HG03108 (cell line): ENCODE measurements around the gene PPP1R1B.

ENCODE experiments used
- ATAC-seq: cut with Tn5 transposase; IDR thresholded peaks from one replicate; pipeline ENCODE4 v1.9.1; 2021; ENCODE audit warnings: moderate library complexity; ENCODE audit not compliant: unreplicated experiment

PPP1R1B gene

DNA sequence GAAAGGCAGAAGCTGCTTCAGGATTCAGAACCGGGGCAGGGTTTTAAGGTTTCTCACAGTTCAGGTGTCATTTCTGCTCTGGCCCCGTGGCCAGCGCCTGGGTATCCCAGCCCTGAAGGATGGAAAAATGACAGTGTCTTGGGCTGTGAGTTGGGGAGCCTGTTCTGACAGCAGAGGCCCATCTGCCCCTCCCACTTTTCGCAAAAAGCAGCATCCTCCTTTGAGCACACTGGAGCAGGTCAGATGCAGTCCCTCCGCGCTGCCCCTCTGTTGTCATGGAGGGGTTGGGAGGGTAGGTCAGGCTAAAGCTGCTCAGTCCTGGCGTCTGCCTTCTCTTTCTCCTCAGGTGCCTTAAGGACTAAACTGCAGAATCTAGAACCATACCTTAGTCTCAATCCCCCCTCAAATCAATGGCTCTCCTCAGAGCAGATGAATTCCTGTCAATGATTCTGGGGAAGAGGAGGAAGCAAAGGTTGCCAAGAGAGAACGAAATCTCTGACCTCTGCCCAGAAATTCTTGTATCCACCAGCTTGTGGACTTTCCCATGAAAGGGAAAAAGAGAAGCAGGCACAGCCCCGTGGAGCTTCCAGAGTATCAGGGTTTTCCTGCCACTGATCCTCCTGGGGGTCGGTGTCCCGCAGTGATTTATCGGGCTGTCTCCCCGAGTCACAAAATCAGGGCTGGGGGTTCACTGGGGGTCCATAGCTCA lies 26.3 kb upstream of the PPP1R1B start:
- ATAC-seq, result no peak

DNA sequence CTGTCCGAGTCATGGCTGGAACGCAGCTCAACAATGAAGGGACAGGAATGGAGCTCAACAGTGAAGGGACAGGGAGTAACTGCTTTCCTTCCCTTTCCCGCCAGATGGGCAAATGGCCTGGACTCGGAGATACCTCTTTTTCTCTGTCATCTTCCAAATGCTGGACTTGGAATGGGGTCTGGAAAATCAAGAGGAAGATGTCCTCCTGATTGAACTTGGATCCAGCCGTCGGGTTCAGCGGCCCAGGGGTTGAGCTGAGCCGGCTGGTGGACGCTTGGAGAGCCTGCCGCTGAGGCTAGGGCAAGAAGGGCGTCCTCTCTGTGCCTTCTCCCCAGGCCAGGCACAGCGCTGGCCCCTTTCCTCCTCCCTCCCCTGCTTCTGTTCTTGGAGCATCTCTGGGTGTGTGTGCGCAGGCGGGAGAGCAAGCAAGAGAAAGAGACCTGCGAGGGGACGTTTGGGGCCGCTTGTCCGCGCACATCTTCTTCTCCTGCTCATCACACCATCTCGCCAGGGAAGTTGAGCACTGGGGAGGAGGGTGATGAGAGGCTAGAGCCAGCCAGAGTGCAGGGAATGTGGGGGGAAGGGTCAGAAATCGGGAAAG lies 25.7 kb upstream of the PPP1R1B start:
- no peak for ATAC-seq

DNA sequence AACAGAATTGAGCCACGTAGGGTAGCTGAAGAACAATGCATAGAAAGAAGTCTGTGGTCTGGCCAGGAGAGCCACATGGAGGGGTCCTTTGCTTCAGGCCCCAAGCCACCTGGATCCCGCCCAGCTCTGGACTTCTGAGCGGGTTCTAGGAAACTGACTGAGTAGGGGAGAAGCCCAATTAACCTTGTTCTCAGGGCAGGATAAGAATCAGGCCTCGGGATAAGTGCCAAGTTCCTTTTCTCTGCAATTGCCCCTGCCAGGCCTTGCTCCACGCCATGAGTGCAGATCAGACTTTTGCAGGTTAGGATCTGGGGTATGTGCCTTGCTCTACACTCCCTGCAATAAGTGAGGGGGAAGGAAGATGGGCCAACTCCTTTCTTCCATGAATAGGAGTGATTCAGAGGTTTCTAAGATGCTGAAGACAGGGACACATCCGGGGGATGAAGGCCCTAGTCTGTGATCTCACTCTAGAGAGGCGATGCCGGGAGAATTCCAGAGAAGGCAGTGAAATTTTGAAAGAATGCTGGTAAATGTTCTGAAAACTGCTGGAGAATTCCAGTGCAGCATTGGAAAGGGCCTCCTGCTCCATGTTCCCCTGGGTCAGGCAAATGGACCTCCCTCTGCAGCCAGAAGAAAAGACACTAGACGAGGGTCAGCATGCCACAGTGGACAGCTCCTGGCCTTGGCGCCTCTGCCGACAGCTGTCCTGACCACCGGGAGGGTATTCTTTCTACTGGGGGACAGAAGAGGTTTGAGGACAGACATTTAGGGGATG lies 24.8 kb upstream of the PPP1R1B start:
- ATAC-seq, result no peak

DNA sequence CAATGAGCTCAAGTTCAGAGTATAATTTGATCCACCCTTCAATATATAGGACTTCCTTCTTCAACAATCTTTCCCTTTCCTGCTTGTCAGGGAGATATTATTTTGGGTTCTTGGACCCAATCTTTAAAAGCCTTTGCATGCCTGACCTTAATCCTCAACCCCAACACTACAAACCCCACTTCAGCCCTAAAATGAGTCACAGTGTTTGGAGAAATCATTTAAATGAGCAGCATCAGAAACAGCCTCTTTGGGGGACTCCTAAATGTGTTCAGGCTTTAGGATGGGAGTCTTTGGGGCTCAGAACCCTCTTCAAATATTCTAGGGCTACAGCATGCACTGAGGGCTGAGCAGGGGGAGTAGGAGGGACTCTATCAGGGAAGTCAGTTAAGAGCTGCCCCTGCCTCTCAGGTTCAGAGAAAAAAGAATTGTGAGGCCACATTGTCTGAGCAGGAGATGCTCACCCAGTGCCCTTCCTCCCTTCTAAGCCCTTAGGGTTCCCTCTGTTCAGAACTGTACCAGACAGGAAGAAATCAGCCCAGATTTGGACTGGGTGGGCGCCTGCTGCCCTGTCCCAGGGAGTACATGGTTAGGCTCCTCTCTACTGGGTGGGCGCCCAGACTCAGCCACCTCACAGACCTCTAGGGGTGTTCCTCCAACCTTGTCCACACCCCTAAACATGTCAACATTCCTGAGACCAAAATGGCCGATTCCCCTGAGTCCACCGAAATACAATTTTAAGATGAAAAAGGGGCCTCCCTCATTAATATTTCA lies 24.0 kb upstream of the PPP1R1B start:
- no peak for ATAC-seq

DNA sequence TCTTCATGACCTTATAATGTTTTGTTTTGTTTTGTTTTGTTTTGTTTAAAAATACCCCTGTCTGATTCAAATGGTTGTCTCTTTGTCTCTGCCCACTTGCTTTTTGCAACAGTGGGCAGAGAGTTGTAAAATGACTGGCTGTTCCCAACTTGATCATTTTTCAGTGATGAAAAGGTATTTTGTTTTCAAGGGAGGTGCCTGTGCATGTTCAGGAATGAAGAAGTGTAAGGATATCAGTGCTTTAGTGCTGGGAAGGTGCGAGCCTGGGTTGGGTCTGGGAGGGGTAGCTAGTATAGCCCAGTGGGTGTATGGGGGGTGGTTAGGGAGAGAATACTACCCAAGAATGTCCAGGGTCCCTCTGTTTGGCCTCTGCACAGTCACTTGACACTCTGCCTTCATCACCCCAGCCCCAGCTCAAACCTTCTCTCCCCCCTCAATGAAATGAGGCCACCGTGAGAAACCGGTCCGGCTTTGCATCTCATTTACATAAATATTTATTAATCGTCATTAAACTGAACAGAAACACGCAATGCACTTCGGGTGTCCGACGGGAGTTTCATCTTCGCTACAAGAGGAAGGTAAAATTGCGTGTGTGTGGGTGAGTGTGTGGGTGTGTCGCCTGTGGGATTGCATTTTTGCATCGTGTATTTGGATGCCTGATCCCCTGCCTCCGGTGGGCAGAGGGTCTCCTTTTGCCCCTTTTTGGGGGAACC lies 23.3 kb upstream of the PPP1R1B start:
- no peak for ATAC-seq

DNA sequence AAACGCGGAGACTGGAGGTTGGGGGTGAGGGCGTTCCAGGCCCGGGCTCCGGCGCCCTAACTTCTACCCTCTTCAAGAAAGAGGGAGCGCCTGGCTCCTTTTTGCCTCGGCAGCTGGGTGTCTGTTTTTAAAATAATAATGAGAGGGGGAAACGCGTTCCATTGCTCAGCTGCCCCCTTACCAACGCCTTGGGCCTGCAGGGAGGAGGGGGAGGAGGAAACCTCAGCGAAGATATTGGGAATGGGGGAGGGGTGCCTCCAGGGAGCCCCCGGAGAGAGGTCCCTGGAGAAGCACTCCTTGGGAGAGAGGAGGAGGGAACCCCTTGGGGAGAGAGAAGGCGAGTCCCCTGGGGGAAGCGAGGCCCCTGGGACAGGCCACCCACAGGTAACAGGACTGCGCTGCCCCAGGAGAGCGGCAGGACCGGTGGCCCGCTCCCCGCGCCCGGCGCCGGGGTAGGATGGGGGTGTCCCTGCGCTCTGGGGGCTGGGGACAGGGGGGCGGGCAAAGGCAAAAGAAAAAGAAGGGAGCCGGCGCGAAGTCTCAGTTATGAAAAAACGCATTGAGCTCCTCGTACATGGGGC lies 21.8 kb upstream of the PPP1R1B start:
- ATAC-seq, result no peak

DNA sequence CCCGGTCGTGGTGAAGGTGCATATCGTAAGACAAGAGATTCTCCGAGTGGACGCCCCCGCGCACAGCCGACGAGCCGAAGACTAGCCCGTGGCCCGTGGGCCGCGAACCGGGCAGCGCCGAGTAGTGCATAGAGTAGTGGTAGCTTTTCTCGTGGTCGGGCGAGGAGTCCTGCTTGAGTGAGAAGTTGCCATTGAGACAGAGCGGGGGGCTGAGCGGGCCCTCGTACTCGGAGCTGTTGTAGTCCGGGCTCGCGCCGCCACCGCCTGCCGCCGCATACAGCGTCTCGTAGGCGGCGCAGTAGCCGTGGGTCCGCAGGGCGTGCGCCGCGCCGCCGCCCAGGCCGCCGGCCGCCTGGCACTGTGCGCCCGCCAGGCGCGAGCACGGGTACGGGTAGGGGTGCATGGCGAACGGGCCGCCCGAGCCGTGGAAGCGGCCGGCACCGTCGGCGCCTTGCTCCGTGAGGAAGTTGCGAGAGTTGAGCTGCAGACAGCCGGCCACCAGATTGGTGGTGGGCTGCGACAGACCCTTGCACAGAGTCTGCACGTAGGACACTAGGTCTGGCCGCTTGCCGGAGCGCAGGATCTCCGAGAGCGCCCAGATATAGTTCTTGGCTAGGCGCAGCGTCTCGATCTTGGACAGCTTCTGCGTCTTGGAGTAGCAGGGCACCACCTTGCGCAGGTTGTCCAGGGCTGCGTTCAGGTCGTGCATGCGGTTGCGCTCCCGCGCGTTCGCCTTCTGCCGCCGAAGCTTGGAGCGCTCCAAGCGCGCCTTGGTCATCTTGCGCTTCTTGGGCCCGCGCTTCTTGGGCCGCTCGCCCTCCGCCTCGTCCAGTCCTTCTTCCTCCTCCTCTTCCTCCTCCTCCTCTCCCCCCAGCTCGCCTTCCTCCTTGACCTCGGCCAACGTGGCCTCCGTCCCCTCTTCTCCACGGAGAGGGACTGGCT lies 21.0 kb upstream of the PPP1R1B start:
- ATAC-seq, result no peak

DNA sequence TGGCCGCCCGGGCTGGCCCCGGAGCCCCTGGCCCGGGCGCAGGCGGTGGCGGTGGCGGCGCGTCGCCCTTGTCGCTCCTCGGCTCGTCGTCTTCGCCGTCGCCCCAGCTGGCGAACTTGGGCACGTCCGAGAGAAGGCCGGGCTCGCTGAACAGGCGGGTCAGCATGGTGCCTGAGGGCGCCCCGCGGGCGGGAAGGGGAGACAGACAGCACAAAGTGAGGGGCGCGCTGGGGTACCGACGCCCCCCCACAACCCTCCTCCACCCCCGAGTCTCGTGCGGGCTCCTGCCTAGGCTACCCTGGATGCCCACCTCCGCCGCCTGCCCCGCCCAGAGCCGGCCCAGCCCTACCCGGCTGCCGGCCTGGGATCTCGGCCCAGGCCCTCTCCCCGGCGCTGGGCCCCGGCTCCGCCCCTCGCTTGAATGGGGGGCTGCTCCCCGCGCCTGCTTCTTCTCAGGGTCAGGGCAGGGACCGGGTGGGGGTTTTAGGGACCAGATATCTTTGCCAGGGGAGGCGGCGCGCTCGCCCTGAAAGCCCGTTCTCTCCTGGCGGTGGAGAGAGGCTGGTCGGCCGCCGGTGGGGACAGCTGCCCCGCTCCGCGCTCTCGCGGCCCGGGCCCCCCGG lies 20.2 kb upstream of the PPP1R1B start:
- ATAC-seq, result no peak

DNA sequence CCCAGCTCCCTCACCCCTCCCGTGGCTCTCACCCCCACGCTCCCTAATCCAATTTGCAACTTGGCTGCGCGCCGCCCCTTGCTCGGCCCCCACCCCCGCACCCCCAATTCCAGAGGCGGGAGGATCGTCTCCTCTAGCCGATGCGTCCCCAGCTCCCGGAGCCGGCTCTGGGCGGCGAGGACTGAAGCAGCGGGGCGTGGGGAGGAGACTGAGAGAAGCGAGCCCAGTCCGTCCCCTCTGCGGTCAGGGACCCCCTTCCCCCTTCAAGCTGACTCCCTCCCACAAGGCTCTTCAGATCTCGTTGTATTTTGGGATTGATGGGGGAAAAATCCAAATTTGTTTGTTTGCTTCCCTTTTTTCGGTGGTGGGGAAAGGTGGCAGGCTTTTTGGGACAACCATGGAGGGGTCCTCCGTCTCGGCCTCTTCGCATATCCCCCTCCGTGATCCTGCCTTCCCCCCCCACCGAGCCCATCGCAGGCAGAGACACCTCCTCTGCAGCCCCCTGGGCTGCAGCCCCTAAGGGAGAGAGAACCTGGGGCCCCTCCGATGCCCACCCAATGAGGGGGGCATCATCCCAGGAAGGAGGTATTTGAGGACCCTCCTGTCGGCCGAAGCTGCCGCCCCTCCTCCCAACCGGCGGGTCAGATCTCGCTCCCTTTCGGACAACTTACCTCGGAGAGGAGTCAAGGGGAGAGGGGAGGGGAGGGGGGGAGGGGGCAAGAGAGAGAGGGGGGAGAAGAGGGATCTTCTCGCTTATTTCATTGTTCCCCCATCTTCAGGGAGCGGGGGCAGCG lies 19.5 kb upstream of the PPP1R1B start:
- no peak for ATAC-seq

DNA sequence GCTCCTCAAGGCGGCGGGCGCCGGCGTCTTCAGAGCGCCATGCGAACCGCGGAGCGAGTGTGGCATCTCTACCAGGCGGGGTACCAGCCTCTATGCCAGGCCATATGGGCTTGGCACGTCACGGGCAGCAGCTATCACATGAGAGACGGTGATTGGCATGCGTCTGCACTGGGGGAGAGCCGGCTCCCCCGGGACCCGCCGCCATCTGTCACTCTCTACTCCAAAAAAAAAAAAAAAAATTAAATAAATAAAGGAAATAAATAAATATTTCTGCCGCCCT lies 19.0 kb upstream of the PPP1R1B start, which contains the start of gene NEUROD2:
Gene NEUROD2 (minus strand): TSS at position 70 of the 280 bp plus-strand sequence. CDS start 1,321 bp downstream, outside the sequence.
- no peak for ATAC-seq

DNA sequence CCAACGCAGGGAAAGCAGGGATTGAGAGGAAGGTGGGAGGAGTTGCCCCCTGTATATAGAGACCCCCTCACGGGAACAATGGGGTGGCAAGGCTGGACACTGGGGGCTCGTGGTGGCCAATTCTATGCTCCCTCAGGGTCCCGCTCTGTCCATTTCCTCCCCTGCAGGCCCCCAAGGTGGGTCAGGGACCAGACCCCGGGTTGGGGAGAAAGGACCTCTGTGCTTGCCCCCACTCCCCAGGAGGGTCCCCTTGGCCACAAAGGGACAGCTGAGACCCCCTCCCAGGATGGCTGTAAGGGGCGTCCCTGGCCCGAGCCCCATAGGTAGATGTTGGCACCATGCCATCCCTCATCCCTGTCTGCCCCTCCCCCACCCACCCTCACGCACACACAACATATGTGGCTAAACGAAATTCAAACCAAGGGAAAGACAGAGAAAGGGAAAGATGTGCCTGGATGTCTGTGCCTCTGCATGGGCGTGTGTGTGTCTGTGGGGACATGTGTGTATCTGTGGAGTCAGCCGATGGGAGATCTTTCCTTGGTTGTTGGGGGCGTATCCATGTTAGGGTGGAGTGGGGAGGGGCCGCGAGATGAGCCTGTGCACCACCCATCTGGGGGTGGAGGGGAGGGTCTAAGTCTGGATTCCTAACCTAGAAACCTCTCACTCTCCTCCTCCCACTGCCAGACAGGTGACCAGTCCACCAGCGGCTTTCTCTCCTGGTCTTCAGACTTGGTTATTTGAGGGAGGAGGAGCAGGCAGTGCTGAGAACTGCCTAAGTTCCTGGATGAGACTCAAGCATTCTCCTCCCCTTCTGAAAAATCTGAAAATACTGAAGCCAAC lies 18.4 kb upstream of the PPP1R1B start:
- no peak for ATAC-seq

DNA sequence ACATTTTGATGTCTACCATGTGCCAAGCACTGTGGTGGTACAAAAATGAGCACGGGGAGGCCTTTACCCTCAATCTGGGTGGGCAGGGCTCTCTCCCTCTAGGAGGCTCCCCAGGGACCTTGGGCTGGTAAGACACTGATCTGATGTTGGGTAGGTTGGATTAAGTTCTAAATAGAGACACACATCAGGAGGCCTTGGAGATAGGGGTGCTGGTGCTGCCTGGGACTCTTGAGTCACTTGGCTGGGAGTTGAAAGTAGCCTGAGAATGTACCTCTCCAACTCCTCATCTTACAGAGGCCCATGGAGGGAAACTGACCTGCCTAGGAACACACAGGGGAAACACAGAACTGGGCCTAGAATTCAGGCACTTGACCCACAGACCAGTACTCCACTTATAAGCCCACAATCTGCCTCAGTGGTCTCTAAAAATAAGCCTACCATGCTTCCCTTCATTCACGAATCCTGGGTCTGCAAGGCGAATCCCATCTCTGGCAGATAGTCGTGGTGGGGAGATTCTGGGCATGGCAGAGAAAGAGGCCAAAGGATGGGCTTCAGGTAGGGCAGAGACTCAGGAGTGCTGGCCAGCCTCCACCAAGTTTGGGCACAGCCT lies 17.2 kb upstream of the PPP1R1B start:
- no peak for ATAC-seq

DNA sequence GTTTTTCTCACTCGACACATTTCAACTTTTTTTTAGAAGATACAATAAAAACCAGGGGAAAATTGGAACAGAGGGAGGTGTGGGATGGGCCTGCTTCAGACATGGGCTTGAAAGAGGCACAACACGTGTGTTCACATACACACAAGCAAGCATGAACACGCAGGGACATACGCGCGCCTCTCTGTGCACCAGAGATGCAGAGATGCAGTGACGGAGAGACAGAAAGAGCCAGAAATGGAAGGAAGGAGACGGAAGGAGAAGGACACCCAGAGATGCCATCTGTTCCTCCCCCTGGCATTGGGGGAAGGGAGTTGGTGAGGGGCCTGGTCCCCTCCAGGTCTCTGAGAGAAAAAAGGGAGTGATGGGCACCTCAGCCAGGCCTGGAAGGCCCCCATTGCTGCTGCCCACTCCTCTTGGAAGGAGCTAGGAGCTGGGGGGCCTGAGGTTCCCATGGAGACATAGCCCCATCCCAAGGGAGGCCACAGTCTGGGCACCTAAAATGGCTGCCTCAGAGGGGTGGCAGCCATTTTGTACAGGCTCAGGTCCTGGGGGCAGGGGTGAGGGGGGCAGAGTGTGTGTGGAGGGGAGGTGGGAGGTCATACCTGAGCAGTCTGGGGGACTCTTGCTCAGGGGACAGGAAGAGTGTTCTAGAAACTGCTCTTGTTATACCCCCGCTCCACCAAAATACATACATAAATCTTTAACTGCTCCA lies 15.2 kb upstream of the PPP1R1B start:
- no peak for ATAC-seq

DNA sequence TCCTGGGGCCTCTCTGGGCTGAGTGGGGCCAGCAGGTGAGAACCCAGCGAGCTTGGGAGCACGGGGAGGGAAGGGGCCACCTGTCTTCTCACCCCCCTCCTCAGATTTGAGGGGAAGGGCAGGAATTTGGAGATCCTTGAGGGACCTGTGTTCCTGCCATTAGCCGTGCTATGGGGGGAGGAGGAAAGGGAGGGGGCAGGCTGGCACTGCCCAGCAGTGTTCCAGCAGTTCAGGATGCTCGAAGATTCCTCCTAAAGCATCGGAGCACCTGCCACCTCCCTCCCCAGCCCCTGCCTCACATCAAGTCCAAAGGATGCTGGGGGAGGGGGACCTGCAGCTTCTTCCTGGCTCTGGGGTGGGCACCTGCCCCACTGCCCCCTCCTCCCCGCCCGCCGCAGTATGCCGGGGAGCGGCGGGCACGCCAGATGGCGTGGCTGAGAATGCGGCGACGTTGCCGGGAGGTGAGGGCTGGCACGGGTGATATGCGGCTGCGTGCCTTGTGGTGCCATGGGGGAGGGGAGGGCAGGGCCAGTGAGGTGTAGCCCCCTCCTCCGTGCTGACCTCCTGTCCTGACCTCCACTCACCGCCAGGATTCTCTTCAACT lies 14.4 kb upstream of the PPP1R1B start:
- ATAC-seq, result no peak

DNA sequence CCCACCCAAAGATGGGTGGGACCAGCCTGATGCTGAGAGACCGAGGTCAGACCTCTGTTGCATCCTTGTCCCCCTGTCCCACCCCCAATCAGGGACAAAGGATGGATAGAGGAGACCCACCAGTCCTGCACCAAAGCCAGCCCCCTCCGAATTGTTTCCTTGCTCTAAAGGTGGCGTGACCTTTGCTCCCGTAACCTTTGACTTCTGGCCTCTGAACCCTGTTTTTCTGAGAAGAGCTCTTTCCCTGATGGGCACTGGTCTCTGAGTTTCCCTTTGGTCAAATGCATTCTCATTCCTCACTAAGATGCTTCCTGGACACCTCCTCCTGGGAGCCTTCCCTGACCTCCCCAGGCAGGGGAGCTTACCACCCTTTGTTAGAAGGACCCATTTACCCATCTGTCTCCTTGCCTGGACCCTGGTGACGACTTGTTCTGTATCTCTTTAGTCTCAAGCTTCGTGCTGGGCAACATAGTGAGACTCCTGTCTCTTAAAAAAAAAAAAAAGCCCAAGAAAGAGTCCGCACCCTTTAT lies 13.8 kb upstream of the PPP1R1B start:
- no peak for ATAC-seq
